CD14-positive monocyte (primary cell): ENCODE measurements around the gene F11R. TPM values are rescaled to one million over a fixed set of nuclear protein-coding genes. Genes with fewer than 3 reads are reported as not detected.

Experiments
- DNase-seq, 3 donors: peaks; one replicate each; pipeline ENCODE4 v3.0.0-alpha.2; 2011 to 2022
- H2AFZ ChIP-seq: 2 replicates; pipeline ENCODE4 v1.6.0; 2012; ENCODE audit warnings: mild to moderate bottlenecking, low read depth, low read length, inconsistent platforms; ENCODE audit not compliant: insufficient read depth, poor library complexity, severe bottlenecking
- H3K27ac ChIP-seq, 2 donors: 1 replicate in 1 of 2; 2 replicates in 1 of 2; pipeline ENCODE4 v1.5.1; 2012 to 2013; ENCODE audit warnings: low read length in 2 of 2, control low read depth in 1 of 2, inconsistent platforms in 1 of 2, low read depth in 1 of 2, mild to moderate bottlenecking in 1 of 2
- H3K27me3 ChIP-seq, 2 donors: one replicate each; pipeline versions ENCODE4 v1.6.0 to v1.6.1; 2011 to 2013; ENCODE audit warnings: low read length in 2 of 2; ENCODE audit not compliant: control insufficient read depth in 2 of 2, insufficient read depth in 2 of 2
- H3K36me3 ChIP-seq, 2 donors: replicated peaks in 1 of 2; 1 replicate in 1 of 2; 2 replicates in 1 of 2; pipeline versions ENCODE4 v1.5.1 to v1.6.1; 2012 to 2013; ENCODE audit warnings: low read length in 2 of 2, control low read depth in 1 of 2, inconsistent platforms in 1 of 2, mild to moderate bottlenecking in 1 of 2; ENCODE audit not compliant: insufficient read depth in 2 of 2, control insufficient read depth in 1 of 2
- H3K4me1 ChIP-seq, 2 donors: 1 replicate in 1 of 2; 2 replicates in 1 of 2; pipeline versions ENCODE4 v1.5.1 to v1.6.1; 2012 to 2013; ENCODE audit warnings: low read length in 2 of 2, control low read depth in 1 of 2, inconsistent platforms in 1 of 2, mild to moderate bottlenecking in 1 of 2, moderate library complexity in 1 of 2; ENCODE audit not compliant: insufficient read depth in 2 of 2, control insufficient read depth in 1 of 2
- H3K4me2 ChIP-seq: replicated peaks from 2 replicates; pipeline ENCODE3; 2012; ENCODE audit warnings: low read length, moderate library complexity, mild to moderate bottlenecking; ENCODE audit not compliant: poor library complexity, severe bottlenecking; ENCODE audit errors: extremely low read depth
- H3K4me3 ChIP-seq, 3 experiments: fragments of 200-600 bp in 1 of 3; sonication (generic) in 1 of 3; replicated peaks in 1 of 3; 1 replicate in 2 of 3; 2 replicates in 1 of 3; pipeline ENCODE4 v1.5.1; 2011 to 2013; ENCODE audit warnings: low read length in 3 of 3, mild to moderate bottlenecking in 3 of 3, control low read depth in 2 of 3, low read depth in 2 of 3, inconsistent platforms in 1 of 3, moderate library complexity in 1 of 3
- H3K79me2 ChIP-seq: 2 replicates; pipeline ENCODE4 v1.6.0; 2012; ENCODE audit warnings: mild to moderate bottlenecking, control low read depth, inconsistent platforms, low read length, moderate library complexity; ENCODE audit not compliant: insufficient read depth
- H3K9ac ChIP-seq: 2 replicates; pipeline ENCODE4 v1.6.0; 2017; ENCODE audit warnings: low read length, mild to moderate bottlenecking; ENCODE audit not compliant: insufficient read depth, poor library complexity, severe bottlenecking
- H3K9me3 ChIP-seq, 2 donors: replicated peaks in 1 of 2; 1 replicate in 1 of 2; 2 replicates in 1 of 2; pipeline versions ENCODE4 v1.5.1 to v1.6.1; 2012 to 2013; ENCODE audit warnings: low read length in 2 of 2, control low read depth in 1 of 2; ENCODE audit not compliant: control insufficient read depth in 1 of 2, insufficient read depth in 1 of 2
- H4K20me1 ChIP-seq: 2 replicates; pipeline ENCODE4 v1.6.0; 2012; ENCODE audit warnings: mild to moderate bottlenecking, low read length, control low read depth, moderate library complexity; ENCODE audit not compliant: insufficient read depth
- H3K27ac Mint-ChIP-seq, 7 donors: one replicate each; pipeline ENCODE4 v1.8.0; 2020; ENCODE audit warnings: mild to moderate bottlenecking in 7 of 7, mixed read lengths in 7 of 7, moderate library complexity in 6 of 7, inconsistent platforms in 2 of 7
- H3K27me3 Mint-ChIP-seq, 3 donors: one replicate each; pipeline ENCODE4 v1.8.0; 2021 to 2022; ENCODE audit warnings: low read depth in 3 of 3, mild to moderate bottlenecking in 3 of 3, mixed read lengths in 3 of 3, moderate library complexity in 3 of 3, inconsistent platforms in 1 of 3
- H3K36me3 Mint-ChIP-seq, 2 donors: one replicate each; pipeline ENCODE4 v1.8.0; 2020; ENCODE audit warnings: mixed read lengths in 2 of 2, inconsistent platforms in 1 of 2, mild to moderate bottlenecking in 1 of 2
- H3K4me1 Mint-ChIP-seq: one replicate; pipeline ENCODE4 v1.8.0; 2020; ENCODE audit warnings: mild to moderate bottlenecking, mixed read lengths
- H3K4me3 Mint-ChIP-seq, 2 donors: one replicate each; pipeline ENCODE4 v1.8.0; 2020; ENCODE audit warnings: mild to moderate bottlenecking in 2 of 2, mixed read lengths in 2 of 2, moderate library complexity in 1 of 2
- H3K9me3 Mint-ChIP-seq, 7 donors: one replicate each; pipeline ENCODE4 v1.8.0; 2020 to 2022; ENCODE audit warnings: mixed read lengths in 7 of 7, mild to moderate bottlenecking in 6 of 7, moderate library complexity in 6 of 7, inconsistent platforms in 2 of 7
- CTCF ChIP-seq: fragments of 200-600 bp; IDR thresholded peaks from one replicate; pipeline ENCODE4 v1.8.0; 2022; ENCODE audit warnings: antibody characterized with exemption, mild to moderate bottlenecking
- WGBS: methylation state at CpG from one replicate; pipeline ENCODE4 v1.1.5; 2013; ENCODE audit warnings: missing lambda C conversion rate; ENCODE audit not compliant: insufficient coverage; 5-methylcytosine and 5-hydroxymethylcytosine counted together
- intact Hi-C, 2 donors: fragments of 100-400 bp; cut with micrococcal nuclease; formaldehyde crosslinking; loops; one replicate each; pipeline versions ENCODE4 v1.15.0 to v1.15.1; 2023
- polyA plus RNA-seq, 3 donors: library from polyadenylated mRNA; depleted of rRNA in 1 of 3; unstranded in 2 of 3; stranded (reverse) in 1 of 3; fragments of 300-500 nt in 2 of 3; fragments of >200 nt in 1 of 3; fragmentation: Illumina TruSeq in 2 of 3; gene quantifications; 1 replicate in 2 of 3; 2 replicates in 1 of 3; pipeline ENCODE4 v1.2.3, GENCODE V29; 2012 to 2021

Gene F11R
- polyA plus RNA-seq, 3 donors, result 28.8 to 58.0 (median 35.9) TPM

GRCh38 chr1:161061419-161061818 lies 40.5 kb upstream of the F11R start:
- H3K4me1 ChIP-seq, result peaks cover 12 to 23% of the 10 kb centered on the region in 2 donors
- no peak overlapping the region for H3K9ac ChIP-seq
- H3K9me3 Mint-ChIP-seq, result no peaks in the 10 kb centered on the region
- H3K4me1 Mint-ChIP-seq, result peaks cover 39% of the 10 kb centered on the region
- peak overlapping the region in 5 of 7 donors; percentile 5 to 85 (median 53) for H3K27ac Mint-ChIP-seq
- H3K27me3 ChIP-seq, result no peaks in the 10 kb centered on the region
- no peak overlapping the region for H3K4me3 ChIP-seq
- peaks cover 0 to 2% (median 0%) of the 10 kb centered on the region in 3 donors for H3K27me3 Mint-ChIP-seq
- H3K36me3 ChIP-seq, result peaks cover 48 to 84% of the 10 kb centered on the region in 2 donors
- no peak overlapping the region for H3K4me2 ChIP-seq
- peaks cover 97% of the 10 kb centered on the region for H4K20me1 ChIP-seq
- peaks cover 59 to 90% of the 10 kb centered on the region in 2 donors for H3K36me3 Mint-ChIP-seq
- no peak for TF ChIP-seq CTCF
- H3K4me3 Mint-ChIP-seq, result no peak overlapping the region
- H2AFZ ChIP-seq, result no peak overlapping the region
- H3K9me3 ChIP-seq, result no peaks in the 10 kb centered on the region
- peak overlapping the region in 1 of 2 donors; percentile 14 for H3K27ac ChIP-seq
- intact Hi-C loops, result no loop called here
- no peak for DNase-seq
- H3K79me2 ChIP-seq, result peaks cover 100% of the 10 kb centered on the region
- no CpG with 5 or more reads among the region's 4 CpGs for whole genome bisulfite sequencing

- H3K27ac ChIP-seq, result peak overlapping the region; percentile 16 to 63
- H3K27me3 ChIP-seq, result no peaks in the 10 kb centered on the region
- peaks cover 96% of the 10 kb centered on the region for H4K20me1 ChIP-seq
- intact Hi-C loops, result loop anchor here in 1 of 2 donors (10.0 kb wide), 1 partner anchor 64 kb away; no protein-coding TSS in a partner anchor
- peaks cover 63 to 94% of the 10 kb centered on the region in 2 donors for H3K36me3 ChIP-seq
- WGBS, result 100% methylated on average over 1 of the region's 6 CpGs
- H3K4me2 ChIP-seq, result no peak overlapping the region
- peaks cover 95% of the 10 kb centered on the region for H3K79me2 ChIP-seq
- no peak for DNase-seq
- no peak for TF ChIP-seq CTCF
- no peak overlapping the region for H3K4me3 ChIP-seq
- peaks cover 69 to 91% of the 10 kb centered on the region in 2 donors for H3K36me3 Mint-ChIP-seq
- no peaks in the 10 kb centered on the region for H3K9me3 Mint-ChIP-seq
- peak overlapping the region; percentile 43 to 86 (median 70) for H3K27ac Mint-ChIP-seq
- H2AFZ ChIP-seq, result no peak overlapping the region
- peaks cover 0 to 4% of the 10 kb centered on the region in 2 donors for H3K4me1 ChIP-seq
- H3K9me3 ChIP-seq, result no peaks in the 10 kb centered on the region
- peaks cover 25% of the 10 kb centered on the region for H3K4me1 Mint-ChIP-seq
- H3K9ac ChIP-seq, result no peak overlapping the region
- H3K4me3 Mint-ChIP-seq, result no peak overlapping the region
- peaks cover 0 to 2% (median 0%) of the 10 kb centered on the region in 3 donors for H3K27me3 Mint-ChIP-seq
Observed at GRCh38 chr1:161059293-161059692, 38.3 kb upstream of the F11R start.
